Prostate gland (tissue), 2 donors: ENCODE data around the gene ERG. TPM values are rescaled to one million over a fixed set of nuclear protein-coding genes. Genes with fewer than 3 reads are reported as not detected.

ENCODE experiments used
- DNase-seq: peaks from one replicate; pipeline ENCODE4 v3.0.0-alpha.2; 2019; ENCODE audit warnings: low spot score
- H3K27ac ChIP-seq, 2 donors: fragments of 200-600 bp; sonication (generic); 2 replicates each; pipeline ENCODE4 v1.5.1; 2017 to 2019
- H3K27me3 ChIP-seq: fragments of 200-600 bp; sonication (generic); replicated peaks from 2 replicates; pipeline ENCODE4 v1.5.1; 2019; ENCODE audit not compliant: insufficient read depth
- H3K36me3 ChIP-seq, 2 donors: fragments of 200-600 bp; sonication (generic); 1 replicate in 1 of 2; 2 replicates in 1 of 2; pipeline versions ENCODE4 v1.5.1 to v1.8.1; 2017 to 2019
- H3K4me1 ChIP-seq: fragments of 200-600 bp; sonication (generic); replicated peaks from 2 replicates; pipeline ENCODE4 v1.5.1; 2019
- H3K4me3 ChIP-seq, 2 donors: fragments of 200-600 bp; sonication (generic); 2 replicates each; pipeline ENCODE4 v1.5.1; 2017 to 2019
- H3K9me3 ChIP-seq: fragments of 200-600 bp; sonication (generic); 2 replicates; pipeline ENCODE4 v1.5.1; 2017
- CTCF ChIP-seq, 4 experiments: fragments of 200-600 bp in 2 of 4; fragments of 450-650 bp in 2 of 4; sonication (generic) in 2 of 4; IDR thresholded peaks; 1 replicate in 3 of 4; 2 replicates in 1 of 4; pipeline ENCODE4 v1.5.1; 2016 to 2019; ENCODE audit warnings: antibody characterized with exemption in 4 of 4, mild to moderate bottlenecking in 2 of 4, moderate library complexity in 2 of 4
- POLR2A ChIP-seq: fragments of 450-650 bp; IDR thresholded peaks from one replicate; pipeline ENCODE4 v1.6.1; 2016; ENCODE audit warnings: antibody characterized with exemption, mild to moderate bottlenecking
- POLR2AphosphoS5 ChIP-seq: sonication (generic); formaldehyde crosslinking; IDR thresholded peaks from one replicate; pipeline ENCODE4 v1.6.1; 2017; ENCODE audit warnings: antibody characterized with exemption
- WGBS: methylation state at CpG from one replicate; pipeline ENCODE4 v1.1.5; 2018; 5-methylcytosine and 5-hydroxymethylcytosine counted together
- intact Hi-C: fragments of 100-400 bp; cut with DNase I; formaldehyde crosslinking; loops from one replicate; pipeline ENCODE4 v1.14.2; 2022
- total RNA-seq, 2 donors: library from RNA; depleted of rRNA; stranded (reverse); fragments of >200 nt; gene quantifications; one replicate each; pipeline ENCODE4 v1.1.0, GENCODE V29; 2016

Gene ERG
- total RNA-seq, 2 donors from 2014 or later: 2.6 to 11.2 TPM

GRCh38 chr21:38438462-38438893 lies 59.8 kb downstream of the ERG start:
- Histone ChIP-seq H3K36me3 (no peaks in the 10 kb centered on the region), H3K4me3 (no peak overlapping the region), H3K4me1 (no peaks in the 10 kb centered on the region), H3K27me3 (no peaks in the 10 kb centered on the region), H3K27ac (no peak overlapping the region), H3K9me3 (no peaks in the 10 kb centered on the region)
- no peak for DNase-seq
- intact Hi-C loops: no loop called here
- WGBS: 75% methylated on average over 11 of the region's 11 CpGs
- TF ChIP-seq POLR2AphosphoS5 (no peak), CTCF (IDR thresholded peaks at IDR 0.05) (no peak), POLR2A (no peak)

- 76% methylated on average over 4 of the region's 4 CpGs for WGBS
- no peak for DNase-seq
- TF ChIP-seq POLR2AphosphoS5: no peak
- TF ChIP-seq CTCF (IDR thresholded peaks at IDR 0.05): no peak
- no peak for TF ChIP-seq POLR2A
- no peak overlapping the region for H3K27ac ChIP-seq
- intact Hi-C loops: no loop called here
- no peaks in the 10 kb centered on the region for H3K36me3 ChIP-seq
- H3K4me1 ChIP-seq: no peaks in the 10 kb centered on the region
- H3K4me3 ChIP-seq: no peak overlapping the region
- no peaks in the 10 kb centered on the region for H3K9me3 ChIP-seq
- H3K27me3 ChIP-seq: no peaks in the 10 kb centered on the region
Observed at GRCh38 chr21:38436341-38436740, 61.9 kb downstream of the ERG start.

DNA sequence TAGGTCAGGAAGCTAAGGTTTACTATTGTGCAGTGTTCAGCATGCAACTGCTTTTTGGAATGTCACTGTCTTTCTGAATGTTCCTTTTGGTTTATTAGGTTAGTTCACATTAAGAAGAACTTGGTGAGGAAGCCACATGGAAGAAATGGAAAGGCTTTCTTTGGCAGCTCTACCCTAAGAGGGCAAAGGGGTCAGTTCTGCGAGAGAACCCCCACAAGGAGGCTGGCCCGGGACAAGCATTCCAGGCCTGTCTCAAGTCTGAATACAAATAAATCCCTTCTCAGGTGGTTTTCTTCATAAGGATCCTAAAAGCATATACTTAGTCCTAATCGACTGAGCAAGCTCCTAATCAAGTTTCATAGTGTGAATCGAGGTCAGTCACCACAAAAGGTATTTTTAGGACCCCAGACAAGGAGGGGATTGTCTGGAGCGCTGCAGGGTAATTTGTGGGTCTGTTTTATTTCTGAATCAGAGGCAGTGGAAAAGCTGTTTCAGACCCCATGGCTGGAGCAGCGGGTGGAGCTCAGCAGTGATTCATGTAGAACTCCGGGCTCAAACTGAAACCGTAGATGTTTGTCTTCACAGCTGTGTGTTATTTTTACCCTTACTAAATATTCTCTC lies 63.3 kb downstream of the ERG start:
- WGBS: 29% methylated on average over 8 of the region's 8 CpGs
- Histone ChIP-seq H3K27me3 (no peaks in the 10 kb centered on the region), H3K4me1 (no peaks in the 10 kb centered on the region), H3K9me3 (no peaks in the 10 kb centered on the region), H3K4me3 (no peak overlapping the region), H3K36me3 (no peaks in the 10 kb centered on the region), H3K27ac (no peak overlapping the region)
- TF ChIP-seq POLR2AphosphoS5: no peak
- TF ChIP-seq CTCF (IDR thresholded peaks at IDR 0.05): no peak
- no peak for TF ChIP-seq POLR2A
- intact Hi-C loops: no loop called here
- no peak for DNase-seq

DNA sequence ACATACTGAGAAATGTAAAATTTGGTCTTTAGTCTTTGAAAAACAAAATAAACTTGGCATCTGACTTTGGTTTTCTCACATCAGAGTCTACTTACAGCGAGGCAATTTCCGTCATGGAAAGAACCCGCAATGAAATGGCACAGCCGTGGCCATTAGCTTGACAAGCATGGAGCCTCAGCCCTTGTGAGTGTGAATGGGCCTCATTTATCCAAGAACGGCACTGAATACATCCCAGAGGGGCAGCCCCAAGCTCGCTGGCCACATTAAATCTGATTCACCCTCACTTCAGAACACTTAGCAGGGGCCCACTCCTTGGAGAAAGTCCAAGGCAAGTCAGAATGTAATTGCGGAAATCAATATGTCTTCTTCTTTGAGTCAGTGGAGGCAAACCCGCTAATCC lies 64.8 kb downstream of the ERG start:
- Histone ChIP-seq H3K4me3 (no peak overlapping the region), H3K36me3 (no peaks in the 10 kb centered on the region), H3K4me1 (no peaks in the 10 kb centered on the region), H3K27me3 (no peaks in the 10 kb centered on the region), H3K9me3 (no peaks in the 10 kb centered on the region), H3K27ac (no peak overlapping the region)
- TF ChIP-seq POLR2AphosphoS5 (no peak), POLR2A (no peak), CTCF (IDR thresholded peaks at IDR 0.05) (no peak)
- intact Hi-C loops: no loop called here
- 87% methylated on average over 8 of the region's 8 CpGs for WGBS
- DNase-seq: no peak

GRCh38 chr21:38430401-38430984 lies 67.8 kb downstream of the ERG start:
- intact Hi-C loops: no loop called here
- H3K27me3 ChIP-seq: no peaks in the 10 kb centered on the region
- H3K4me1 ChIP-seq: no peaks in the 10 kb centered on the region
- DNase-seq: no peak
- no peak overlapping the region for H3K27ac ChIP-seq
- H3K36me3 ChIP-seq: no peaks in the 10 kb centered on the region
- H3K4me3 ChIP-seq: no peak overlapping the region
- no peaks in the 10 kb centered on the region for H3K9me3 ChIP-seq
- TF ChIP-seq POLR2AphosphoS5 (no peak), CTCF (IDR thresholded peaks at IDR 0.05) (no peak), POLR2A (no peak)
